Progenitor cell of endocrine pancreas (in vitro differentiated cells): ENCODE results near the gene ANKRD65. TPM values are rescaled to one million over a fixed set of nuclear protein-coding genes. Genes with fewer than 3 reads are reported as not detected.

Source experiments
- DNase-seq: peaks from one replicate; pipeline ENCODE4 v3.0.0; 2021; ENCODE audit warnings: low spot score; ENCODE audit not compliant: unreplicated experiment
- H3K27ac Mint-ChIP-seq: 2 replicates; pipeline ENCODE4 v1.8.0; 2021; ENCODE audit warnings: mild to moderate bottlenecking, moderate library complexity, mixed read lengths
- H3K27me3 Mint-ChIP-seq: 2 replicates; pipeline ENCODE4 v1.8.0; 2021; ENCODE audit warnings: mixed read lengths
- H3K36me3 Mint-ChIP-seq: 2 replicates; pipeline ENCODE4 v1.8.0; 2022; ENCODE audit warnings: mixed read lengths; ENCODE audit not compliant: insufficient read depth
- H3K4me1 Mint-ChIP-seq: 2 replicates; pipeline ENCODE4 v1.8.0; 2021; ENCODE audit warnings: low read depth, mixed read lengths
- H3K4me3 Mint-ChIP-seq: 2 replicates; pipeline ENCODE4 v1.8.0; 2021; ENCODE audit warnings: low read depth, mild to moderate bottlenecking, moderate library complexity, mixed read lengths
- H3K9me3 Mint-ChIP-seq: 2 replicates; pipeline ENCODE4 v1.8.0; 2021; ENCODE audit warnings: low read depth, mixed read lengths
- total RNA-seq: library from RNA; stranded (reverse); gene quantifications from 2 replicates; pipeline ENCODE4 v1.2.1, GENCODE V29; 2021
- TF ChIP-seq, protein P1 (sequence below): fragments of 200-600 bp; sonication (generic); IDR thresholded peaks from one replicate; pipeline ENCODE4 v1.5.0; 2021; ENCODE audit warnings: antibody characterized with exemption, mild to moderate bottlenecking; ENCODE audit not compliant: unreplicated experiment

The ANKRD65 gene
- total RNA-seq, 1 donor from 2014 or later, result 15.1 TPM

- Mint-ChIP-seq H3K4me1 (peaks cover 7% of the 10 kb centered on the region), H3K36me3 (peaks cover 1% of the 10 kb centered on the region), H3K9me3 (no peaks in the 10 kb centered on the region), H3K27me3 (no peaks in the 10 kb centered on the region), H3K4me3 (no peak overlapping the region), H3K27ac (no peak overlapping the region)
- TF ChIP-seq, protein P1, sequence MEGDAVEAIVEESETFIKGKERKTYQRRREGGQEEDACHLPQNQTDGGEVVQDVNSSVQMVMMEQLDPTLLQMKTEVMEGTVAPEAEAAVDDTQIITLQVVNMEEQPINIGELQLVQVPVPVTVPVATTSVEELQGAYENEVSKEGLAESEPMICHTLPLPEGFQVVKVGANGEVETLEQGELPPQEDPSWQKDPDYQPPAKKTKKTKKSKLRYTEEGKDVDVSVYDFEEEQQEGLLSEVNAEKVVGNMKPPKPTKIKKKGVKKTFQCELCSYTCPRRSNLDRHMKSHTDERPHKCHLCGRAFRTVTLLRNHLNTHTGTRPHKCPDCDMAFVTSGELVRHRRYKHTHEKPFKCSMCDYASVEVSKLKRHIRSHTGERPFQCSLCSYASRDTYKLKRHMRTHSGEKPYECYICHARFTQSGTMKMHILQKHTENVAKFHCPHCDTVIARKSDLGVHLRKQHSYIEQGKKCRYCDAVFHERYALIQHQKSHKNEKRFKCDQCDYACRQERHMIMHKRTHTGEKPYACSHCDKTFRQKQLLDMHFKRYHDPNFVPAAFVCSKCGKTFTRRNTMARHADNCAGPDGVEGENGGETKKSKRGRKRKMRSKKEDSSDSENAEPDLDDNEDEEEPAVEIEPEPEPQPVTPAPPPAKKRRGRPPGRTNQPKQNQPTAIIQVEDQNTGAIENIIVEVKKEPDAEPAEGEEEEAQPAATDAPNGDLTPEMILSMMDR, result no peak
- no peak for DNase-seq
Observed at GRCh38 chr1:1442069-1442770, 21.1 kb upstream of the ANKRD65 start.

DNA sequence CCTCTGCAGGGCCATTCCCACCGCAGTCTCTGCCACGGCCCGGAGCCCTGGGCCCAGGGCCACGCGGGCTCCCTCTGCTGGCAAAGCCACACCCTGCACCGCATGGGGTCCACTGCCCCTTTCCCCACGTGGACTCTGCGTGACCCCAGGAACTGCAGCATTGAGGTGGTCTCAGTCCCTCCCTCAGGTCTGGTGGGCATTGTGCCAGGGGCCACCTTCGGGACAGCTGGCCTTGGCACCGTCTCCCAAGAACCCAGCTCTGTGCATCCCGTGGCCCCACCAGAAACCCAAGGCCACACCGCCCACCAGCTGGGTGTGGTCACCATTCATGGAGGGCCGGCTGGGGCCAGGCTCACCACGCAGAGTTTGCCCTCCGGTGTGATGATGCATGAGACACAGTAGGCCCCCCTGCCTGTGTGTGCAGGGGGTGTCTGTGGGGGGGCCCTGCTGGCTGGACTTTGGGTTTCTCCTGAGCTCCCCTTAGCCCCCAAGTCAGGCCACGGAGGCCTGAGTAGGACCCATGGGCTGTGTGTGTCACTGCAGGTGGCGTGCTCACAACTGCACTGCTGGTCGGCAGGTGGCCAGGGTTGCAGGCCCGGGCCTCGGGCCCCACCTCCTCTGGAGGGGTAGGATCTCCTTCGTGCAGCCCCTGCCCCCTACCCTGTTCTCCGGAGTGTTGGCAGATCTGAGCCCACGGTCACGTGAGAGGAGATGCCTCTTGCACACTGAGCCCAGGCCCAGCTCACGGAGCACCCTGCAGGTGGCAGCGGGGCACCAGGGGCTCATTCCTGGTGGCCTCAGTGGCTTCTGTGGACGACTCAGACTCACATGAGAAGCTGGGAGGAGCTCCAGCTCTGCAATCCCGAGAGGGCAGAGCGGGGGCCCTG, 20.2 kb upstream of the ANKRD65 start:
- no peak overlapping the region for H3K4me3 Mint-ChIP-seq
- H3K9me3 Mint-ChIP-seq, result no peaks in the 10 kb centered on the region
- DNase-seq, result no peak
- TF ChIP-seq, protein P1, result peak; percentile 77
- peaks cover 9% of the 10 kb centered on the region for H3K4me1 Mint-ChIP-seq
- no peak overlapping the region for H3K27ac Mint-ChIP-seq
- peaks cover 1% of the 10 kb centered on the region for H3K36me3 Mint-ChIP-seq
- no peaks in the 10 kb centered on the region for H3K27me3 Mint-ChIP-seq

DNA sequence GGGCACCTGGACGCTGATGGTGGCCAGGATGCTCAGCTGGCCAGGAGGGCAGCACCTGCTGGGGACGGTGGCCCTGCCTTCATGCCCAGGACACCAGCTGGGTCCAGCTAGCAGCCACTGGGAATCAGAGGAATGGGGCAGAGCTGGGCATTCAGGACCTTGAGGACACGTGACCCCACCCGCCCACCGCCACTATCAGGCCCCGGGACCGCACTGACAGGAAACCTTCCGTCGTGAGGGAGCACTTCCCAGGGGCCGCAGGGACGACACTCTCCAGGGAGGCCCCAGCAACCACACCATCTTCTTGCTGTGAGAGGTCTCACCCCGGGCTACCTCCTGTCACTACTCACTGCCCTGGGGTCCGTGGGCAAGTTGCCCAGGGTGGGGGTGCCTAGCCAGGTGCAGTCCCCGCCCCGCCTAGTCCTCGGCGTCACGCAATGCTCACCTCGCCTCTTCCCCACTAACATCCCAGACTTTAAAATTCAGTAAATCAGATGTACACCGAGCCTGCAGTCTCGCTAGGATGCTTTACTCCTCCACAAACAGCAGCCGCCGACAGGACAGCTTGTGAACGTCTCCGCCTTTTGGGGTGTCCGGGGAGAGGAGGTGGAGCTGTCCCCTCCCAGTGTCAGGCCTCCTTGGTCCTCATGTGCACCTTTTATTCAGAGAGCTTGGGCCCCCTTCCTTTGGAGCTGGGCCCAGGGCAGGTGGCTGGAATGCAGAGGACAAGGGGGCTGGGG, 19.4 kb upstream of the ANKRD65 start:
- Mint-ChIP-seq H3K9me3 (no peaks in the 10 kb centered on the region), H3K4me1 (peaks cover 10% of the 10 kb centered on the region), H3K27ac (peak overlapping the region; percentile 74), H3K4me3 (no peak overlapping the region), H3K36me3 (peaks cover 1% of the 10 kb centered on the region), H3K27me3 (no peaks in the 10 kb centered on the region)
- no peak for DNase-seq
- TF ChIP-seq, protein P1, result no peak

DNA sequence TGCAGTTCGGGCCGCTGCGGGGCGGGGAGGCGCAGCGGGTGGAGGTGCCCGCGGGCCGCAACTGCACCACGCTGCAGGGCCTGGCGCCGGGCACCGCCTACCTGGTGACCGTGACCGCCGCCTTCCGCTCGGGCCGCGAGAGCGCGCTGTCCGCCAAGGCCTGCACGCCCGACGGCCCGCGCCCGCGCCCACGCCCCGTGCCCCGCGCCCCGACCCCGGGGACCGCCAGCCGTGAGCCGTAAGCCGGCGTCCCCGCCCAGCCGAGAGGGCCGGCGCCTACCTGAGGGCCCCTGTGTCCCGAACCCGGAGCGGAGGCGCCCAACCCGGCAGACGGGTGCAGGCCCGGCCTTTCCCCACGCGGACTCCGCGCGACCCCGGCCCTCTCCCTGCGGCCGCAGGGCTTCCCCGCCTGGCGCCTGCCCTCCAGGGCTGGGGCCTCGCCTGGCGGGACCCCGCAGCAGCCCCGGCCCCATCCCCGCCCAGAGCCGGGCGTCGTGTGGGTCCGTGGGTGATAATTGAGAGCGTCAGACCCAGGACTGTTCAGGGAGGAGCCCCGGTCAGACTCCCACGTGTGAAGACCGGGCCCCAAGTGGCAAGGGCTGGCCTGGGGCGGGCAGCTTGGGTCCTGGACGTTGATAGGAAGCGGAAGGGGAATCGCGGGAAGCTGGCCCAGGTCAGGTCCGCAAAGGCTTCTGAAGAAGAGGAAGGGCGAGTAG, 18.6 kb upstream of the ANKRD65 start:
- no peak overlapping the region for H3K4me3 Mint-ChIP-seq

More for the DNA sequence above, 18.6 kb upstream of the ANKRD65 start:
- Mint-ChIP-seq H3K9me3 (no peaks in the 10 kb centered on the region), H3K4me1 (peaks cover 12% of the 10 kb centered on the region), H3K36me3 (peaks cover 1% of the 10 kb centered on the region), H3K27me3 (no peaks in the 10 kb centered on the region), H3K27ac (no peak overlapping the region)
- no peak for DNase-seq
- TF ChIP-seq, protein P1, result no peak
